Skeletal muscle cell (primary cell): ENCODE data around the gene SLFN12L.
"Not testable (repeated sequence)": the region's sequence is repeated elsewhere in the genome, so short reads cannot be mapped to it uniquely, and the experiment has no call there.

Source experiments
- DNase-seq: peaks from one replicate; pipeline ENCODE4 v3.0.0-alpha.2; 2010; ENCODE audit warnings: low read depth
- H3K4me3 ChIP-seq: 2 replicates; pipeline ENCODE4 v1.5.1; 2011; ENCODE audit warnings: low read depth, mild to moderate bottlenecking, control low read depth, low read length, moderate library complexity

The SLFN12L gene

DNA sequence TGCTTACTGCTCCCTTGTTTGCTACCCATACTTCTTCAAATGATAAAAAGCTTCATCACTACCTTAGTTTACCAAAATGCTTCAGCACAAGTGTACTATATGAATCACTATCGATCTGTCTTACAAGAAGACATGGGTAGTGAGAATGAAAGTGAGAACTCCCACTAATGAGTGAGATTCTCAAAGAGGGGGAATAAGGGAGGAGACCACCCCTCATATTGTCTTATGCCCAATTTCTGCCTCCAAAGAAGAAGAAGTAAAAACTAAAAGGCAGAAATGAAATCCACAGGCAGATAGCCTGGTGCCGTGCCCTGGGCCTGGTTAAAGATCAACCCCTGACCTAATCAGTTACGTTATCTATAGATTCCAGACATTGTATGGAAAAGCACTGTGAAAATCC lies 29.8 kb downstream of the SLFN12L start:
- DNase-seq, H3K4me3 ChIP-seq: not testable (repeated sequence)

DNA sequence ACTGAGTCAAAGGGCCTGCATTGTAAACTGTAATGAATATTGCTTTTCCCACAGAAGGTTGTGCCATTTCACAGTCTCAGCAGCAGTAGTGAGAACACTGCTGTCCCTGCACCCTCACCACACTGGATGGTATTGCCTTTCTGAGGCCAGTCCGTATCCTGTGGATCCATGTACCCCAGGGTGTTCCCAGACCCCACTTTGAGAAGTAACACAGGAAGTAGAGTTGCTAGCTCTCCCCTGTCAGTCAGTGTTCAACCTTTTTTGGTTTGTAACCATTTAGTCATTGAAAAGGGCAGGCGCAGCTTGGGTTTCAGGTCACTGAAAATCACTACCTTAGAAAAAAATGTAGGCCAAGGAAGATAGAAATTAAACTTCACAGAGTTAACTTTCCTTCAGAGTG lies 37.9 kb downstream of the SLFN12L start:
- H3K4me3 ChIP-seq = no peak overlapping the region
- no peak for DNase-seq

DNA sequence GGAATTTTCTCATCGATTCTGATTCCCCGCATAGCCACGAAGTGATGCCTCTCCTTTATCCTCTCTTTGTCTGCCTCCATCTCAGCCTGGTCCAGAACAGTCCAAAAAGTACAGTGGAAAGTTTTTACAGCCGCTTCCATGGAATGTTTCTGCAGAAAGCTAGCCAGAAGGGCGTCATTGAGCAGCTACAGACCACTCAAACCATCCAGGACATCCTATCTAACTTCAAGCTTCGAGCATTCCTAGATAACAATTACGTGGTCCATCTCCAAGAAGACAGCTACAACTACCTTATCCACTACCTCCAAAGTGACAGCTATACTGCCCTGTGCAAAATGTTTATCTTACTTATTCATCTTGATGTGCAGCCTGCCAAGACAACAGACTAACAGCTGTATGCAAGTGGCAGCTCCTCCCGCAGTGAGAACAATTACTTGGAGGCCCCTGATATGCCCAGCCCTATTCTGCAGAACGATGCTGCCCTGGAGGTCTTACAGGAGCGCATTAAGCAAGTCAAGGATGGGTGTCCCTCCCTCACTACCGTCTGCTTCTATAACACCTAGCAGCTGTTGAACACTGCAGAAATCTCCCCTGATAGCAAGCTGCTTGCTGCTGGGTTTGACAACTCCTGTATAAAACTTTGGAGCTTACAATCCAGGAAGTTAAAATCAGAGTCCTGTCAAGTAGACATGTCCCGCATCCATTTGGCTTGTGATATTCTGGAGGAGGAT lies 38.9 kb downstream of the SLFN12L start:
- no peak overlapping the region for H3K4me3 ChIP-seq
- DNase-seq = no peak

DNA sequence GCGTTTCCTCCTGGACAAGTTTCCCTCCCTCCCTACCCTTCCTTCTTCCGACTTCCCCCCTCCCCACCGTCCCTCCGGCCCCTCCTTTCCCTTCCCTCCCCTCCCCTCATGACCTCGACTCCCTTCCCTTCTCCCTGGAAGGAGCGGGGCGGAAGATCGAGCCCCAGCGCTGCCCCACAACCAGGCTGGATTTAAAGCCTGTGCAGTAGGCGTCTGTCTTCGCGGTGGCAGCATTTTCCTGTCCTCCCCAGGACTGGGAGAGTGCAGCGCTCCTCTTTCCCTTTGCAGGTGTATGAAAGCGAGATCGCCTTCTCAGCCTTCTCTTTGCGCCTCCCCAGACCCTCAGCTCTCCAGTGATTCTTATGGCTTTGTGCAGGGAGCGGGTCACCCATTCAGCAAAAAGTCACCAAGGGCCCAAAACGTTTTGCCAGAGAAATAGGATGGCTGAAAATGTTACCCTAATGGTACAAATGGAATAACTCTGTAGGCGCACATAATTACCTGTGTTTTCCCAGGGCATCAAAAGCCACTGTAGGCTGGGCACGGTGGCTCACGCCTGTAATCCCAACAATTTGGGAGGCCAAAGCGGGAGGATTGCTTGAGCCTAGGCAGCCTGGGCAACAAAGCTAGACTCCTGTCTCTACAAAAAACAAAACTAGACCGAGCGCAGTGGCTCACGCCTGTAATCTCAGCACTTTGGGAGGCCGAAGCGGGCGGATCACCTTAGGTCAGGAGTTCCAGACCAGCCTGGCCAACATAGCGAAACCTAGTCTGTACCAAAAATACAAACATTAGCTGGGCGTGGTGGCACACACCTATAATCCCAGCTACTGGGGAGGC lies 40.8 kb downstream of the SLFN12L start:
- no peak overlapping the region for H3K4me3 ChIP-seq
- no peak for DNase-seq

DNA sequence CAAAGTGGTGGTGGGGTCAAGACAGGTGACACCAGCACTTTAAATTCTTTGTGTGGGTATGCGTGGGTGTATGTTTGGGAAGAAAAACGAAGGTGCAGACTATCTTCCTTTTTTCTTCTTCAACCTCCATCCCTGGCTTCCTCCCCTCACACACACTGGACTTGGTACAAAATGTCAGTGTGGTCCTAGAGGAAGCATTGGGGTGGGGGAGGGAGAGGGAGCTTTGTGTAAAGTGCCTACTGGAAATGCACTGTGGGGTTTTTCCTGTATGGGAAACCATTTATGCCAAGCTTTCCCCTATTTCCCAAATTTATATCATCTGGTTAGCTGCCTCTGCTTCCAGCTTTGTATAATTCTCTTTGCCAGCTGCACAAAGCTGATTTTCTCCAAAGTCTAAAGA lies 44.4 kb downstream of the SLFN12L start:
- no peak for DNase-seq
- H3K4me3 ChIP-seq = no peak overlapping the region

DNA sequence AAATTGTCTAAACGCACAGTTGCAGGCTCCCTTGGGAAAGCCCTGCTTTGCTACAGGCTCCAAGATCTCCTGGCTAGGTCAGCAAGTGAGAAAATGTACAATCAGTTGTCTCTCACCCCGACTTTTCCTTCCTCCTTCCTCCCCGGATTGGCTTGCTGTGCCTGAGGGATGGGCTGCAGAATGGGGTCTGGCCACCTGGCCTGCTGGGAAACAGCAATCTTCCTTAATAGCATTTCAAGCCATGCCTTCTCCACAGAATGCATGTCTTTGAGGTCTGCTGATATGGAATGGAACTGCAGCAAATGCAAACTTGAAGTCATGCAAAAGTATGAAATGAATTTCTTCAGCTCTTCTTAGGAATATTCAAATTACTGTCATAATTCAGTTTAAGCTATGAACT lies 46.1 kb downstream of the SLFN12L start:
- no peak overlapping the region for H3K4me3 ChIP-seq
- DNase-seq = no peak

DNA sequence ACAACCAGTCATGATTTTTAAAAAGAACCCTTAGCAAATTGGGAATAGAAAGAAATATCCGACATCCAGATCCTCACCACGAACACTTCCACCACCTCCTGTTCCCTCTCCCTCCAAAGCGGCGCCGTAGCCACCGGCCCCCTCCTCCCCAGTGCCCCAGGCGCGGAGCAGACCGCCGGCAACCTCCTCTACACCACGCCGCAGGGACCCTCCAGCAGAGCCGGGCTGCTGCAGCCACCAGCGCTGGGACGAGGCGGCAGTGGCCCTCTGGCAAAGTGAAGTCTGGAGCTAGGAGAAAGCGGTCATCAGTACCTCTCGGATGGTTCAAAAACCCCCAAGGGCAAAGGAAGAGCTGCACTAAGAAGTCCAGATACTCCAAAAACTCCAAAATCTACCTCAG lies 47.5 kb downstream of the SLFN12L start:
- no peak overlapping the region for H3K4me3 ChIP-seq
- no peak for DNase-seq

DNA sequence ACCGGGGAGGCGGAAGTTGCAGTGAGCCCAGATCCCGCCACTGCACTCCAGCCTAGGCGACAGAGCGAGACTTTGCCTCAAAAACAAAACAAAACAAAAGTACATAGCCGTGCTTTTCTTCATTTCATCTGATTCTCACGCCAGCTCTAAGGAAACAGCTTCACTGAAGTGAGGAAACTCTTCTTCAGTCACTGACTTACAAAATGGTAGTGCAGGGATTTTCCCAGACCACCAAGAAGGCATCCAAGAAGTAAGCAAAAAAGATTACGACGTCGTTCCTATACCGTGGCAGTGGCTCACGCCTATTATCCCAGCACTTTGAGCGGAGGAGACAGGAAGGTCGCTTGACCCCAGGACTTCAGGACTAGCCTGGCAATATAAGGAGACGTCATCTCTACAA lies 48.5 kb downstream of the SLFN12L start:
- no peak for DNase-seq
- no peak overlapping the region for H3K4me3 ChIP-seq

DNA sequence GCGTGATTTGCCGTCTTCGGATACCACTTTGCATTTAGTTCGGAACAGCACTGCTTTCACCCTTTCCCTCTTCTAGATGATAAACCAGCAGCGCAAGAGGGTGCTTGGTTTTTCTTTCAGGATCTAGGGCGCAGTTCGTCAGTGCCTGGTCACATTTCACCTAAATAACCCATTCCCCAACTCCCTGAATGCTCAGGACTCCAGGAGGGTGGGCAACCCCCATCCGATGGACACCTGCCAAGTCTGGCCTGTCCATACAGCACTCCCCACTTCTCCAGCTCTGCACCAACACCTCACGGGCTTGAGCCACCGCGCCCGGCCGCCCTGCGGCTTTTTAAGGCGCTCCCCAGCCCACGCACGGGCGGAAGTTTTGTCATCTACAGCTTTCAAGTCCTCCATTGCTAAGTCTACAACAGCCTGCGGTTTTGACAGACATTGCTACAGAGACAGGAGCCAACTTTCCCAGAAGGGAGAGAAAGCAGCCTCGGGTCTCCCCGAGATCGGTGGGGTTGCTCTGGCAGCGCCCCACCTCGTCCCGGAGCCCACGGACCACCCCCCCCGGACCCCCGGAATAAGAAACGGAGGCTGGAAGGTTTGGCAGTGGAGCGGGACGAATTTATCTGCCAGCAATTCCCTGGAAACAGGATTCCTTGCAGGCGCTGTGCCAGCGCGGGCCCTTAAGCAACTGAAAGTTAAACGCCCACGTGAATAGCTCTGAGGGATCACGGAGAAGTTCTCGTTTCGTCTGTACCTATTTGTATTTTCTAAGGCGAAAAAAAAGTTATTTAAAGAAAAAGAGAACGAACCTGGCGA lies 50.4 kb downstream of the SLFN12L start:
- peak; percentile 36 for DNase-seq
- peak overlapping the region; percentile 45 for H3K4me3 ChIP-seq

DNA sequence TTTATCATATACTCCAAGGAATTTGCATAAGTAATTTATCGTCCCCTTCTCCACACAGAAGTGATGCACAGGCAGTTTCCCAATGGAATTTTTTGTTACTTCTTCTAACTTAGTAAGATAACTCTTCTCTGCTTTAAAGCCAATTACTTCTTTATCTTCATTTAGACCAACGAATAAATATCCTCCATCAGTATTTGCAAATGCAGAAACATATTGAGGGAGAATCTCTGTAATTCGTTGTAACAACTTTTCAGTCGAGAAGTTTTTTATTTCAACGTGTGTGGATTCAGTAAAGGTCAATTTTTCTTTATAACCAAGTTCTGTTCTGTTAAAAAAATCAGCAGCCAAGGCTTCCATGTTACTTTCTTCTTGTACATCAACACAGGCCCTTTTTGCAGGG lies 58.2 kb downstream of the SLFN12L start:
- H3K4me3 ChIP-seq = no peak overlapping the region
- no peak for DNase-seq

DNA sequence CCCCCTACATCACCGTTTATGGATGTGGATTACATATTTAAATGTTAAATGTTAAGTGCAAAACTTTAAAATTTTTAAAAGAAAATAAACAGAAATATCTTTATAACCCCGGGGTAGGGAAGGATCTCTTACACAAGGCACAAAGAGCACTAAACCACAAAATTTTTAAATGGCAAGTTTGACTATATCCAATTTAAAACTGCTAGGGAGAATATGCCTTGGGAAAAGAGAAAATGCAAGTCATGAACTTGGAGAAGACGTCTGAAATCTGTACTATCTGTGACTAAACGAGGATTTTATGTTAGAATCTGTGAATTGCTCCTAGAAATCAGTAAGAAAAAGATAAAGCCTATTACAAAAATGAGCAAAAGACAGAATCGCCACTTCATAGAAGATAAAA lies 60.2 kb downstream of the SLFN12L start:
- no peak overlapping the region for H3K4me3 ChIP-seq
- no peak for DNase-seq

DNA sequence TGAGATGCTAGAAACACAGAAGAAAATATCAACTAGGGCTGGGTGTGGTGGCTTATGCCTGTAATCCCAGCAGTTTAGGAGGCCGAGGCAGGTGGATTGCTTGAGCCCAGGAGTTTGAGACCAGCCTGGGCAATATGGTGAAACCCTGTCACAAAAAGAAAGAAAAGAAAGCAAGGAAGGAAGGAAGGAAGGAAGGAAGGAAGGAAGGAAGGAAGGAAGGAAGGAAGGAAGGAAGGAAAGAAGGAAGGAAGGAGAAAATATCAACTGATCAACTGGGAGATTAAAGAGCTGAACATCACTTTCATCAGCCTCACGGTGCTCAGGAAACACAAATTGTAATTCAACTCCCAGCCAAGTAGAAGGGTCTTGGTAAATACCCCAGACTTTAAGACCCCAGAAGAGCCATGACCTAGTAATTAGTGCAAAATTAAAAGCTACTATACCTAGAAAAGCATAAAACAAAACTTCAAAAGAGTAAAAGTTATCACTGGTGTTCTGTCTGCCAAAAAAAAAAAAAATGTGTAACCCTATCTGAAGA lies 61.1 kb downstream of the SLFN12L start:
- DNase-seq = no peak
- no peak overlapping the region for H3K4me3 ChIP-seq

DNA sequence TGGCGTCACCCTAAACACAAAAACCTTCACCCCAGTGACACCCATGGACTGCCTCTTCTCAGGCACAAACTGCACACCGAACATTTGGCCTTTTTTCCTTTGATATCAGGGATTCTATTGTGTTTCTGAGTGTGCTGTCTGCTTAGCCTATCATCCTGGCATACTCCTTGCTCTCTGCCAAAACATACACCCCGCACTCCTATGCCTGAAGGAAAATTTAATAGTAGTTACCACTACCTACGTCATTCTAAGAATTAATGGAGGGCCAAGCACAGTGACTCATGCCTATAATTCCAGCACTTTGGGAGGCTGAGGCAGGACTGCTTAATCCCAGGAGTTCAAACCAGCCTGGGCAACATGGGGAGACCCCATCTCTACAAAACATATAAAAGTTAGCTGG lies 69.0 kb downstream of the SLFN12L start:
- no peak for DNase-seq
- no peak overlapping the region for H3K4me3 ChIP-seq

DNA sequence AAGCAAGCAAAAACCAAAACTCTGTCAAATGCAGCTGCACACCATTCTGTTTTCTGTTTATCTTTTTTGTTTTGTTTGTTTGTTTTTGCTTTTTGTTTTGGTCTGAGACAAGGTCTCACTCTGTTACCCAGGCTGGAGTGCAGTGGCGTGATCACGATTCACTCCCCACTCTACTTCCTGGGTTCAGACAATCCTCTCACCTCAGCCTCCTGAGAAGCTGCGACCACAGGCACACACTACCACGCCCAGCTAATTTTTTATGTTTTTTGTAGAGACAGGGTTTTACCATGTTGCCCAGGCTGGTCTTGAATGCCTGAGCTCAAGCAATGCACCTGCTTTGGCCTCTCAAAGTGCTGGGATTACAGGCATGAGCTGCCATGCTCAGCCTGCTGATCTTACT lies 69.7 kb downstream of the SLFN12L start:
- no peak overlapping the region for H3K4me3 ChIP-seq
- DNase-seq = no peak

DNA sequence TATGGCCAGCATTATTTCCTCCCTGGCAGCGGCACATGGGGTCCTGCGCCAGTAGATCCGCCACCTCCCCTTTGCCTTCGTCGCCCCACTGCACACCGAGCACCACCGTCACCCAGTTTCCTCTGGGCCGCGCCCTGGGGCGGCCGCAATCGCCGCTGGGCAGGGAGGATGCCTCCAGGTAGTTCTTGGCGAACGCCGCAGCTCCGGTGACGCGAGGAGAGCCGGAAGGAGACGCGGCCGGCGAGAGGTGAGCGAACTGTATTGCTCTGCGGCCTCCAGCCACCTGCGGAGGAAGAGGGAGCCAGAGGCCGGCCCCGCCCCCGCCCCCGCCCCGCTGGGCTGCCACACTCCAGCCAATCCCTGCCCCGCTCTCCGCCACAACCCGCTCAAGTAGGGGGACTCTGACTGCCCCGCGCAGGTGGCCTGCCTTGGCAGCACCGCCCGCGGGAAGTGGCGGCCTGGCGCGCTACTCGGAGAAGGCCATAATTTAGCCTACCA lies 77.1 kb downstream of the SLFN12L start:
- no peak for DNase-seq
- no peak overlapping the region for H3K4me3 ChIP-seq

DNA sequence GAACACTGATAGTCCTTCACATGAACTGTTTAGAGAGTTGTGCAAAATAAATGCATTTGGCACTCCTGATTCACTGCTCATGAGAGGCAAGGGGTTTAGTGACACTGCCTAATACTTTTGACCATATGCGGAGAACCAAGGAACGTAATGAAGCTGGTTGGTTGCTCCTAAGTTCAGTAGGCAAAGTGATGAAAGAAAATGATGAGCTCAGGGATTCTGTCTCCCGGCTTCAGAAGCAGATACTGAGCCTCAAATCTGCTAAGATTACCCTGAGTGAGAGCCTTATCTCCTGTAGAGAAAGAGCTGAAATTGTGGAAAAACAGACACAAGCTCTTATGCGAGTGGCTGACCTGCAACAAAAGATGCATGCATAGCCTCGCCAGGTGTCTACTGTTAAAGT lies 83.4 kb downstream of the SLFN12L start:
- H3K4me3 ChIP-seq, DNase-seq: not testable (repeated sequence)

DNA sequence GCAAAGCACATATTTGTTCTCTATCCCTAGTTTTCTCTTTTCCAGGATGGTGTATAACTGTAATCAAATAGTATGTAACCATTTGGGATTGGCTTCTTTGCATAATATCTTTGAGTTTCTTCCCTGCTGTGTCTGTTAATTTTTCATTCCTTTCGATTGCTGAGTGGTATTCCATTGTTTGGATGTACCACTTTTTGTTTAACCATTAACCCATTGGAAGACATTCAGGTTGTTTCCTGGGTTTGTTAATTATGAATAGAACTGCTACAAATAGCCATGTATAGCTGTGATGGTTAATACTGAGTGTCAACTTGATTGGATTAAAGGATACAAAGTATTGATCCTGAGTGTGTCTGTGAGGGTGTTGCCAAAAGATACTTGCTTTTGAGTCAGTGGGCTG lies 84.3 kb downstream of the SLFN12L start:
- DNase-seq = no peak
- H3K4me3 ChIP-seq = no peak overlapping the region

DNA sequence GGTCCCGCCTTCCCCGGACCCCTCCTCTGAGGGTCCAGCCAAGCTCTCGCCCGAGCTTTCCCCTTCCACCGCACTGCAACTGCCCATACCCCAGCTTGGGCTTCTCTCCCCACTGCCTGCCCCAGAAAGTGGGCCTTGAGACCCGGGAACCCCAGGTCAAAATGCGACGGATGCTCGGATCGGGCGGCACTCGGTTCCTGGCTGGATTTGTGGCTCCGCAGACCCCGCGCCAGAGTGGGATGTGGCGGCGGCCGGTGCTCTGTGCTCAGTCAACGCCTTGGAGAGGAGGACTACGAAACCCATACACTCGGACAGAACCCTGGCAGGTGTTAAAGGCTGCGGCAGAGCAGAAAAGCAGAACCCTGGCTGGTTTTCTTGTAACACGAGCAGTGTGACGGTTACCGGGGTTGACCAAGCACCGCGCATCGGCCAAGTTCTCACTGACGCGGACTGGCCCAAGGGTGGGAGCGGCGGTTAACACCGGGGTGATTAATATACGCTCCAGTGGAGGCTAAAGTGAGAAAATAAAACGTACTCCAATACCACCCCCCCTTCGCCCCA lies 88.0 kb downstream of the SLFN12L start:
- peak overlapping the region; percentile 17 for H3K4me3 ChIP-seq
- DNase-seq = no peak

DNA sequence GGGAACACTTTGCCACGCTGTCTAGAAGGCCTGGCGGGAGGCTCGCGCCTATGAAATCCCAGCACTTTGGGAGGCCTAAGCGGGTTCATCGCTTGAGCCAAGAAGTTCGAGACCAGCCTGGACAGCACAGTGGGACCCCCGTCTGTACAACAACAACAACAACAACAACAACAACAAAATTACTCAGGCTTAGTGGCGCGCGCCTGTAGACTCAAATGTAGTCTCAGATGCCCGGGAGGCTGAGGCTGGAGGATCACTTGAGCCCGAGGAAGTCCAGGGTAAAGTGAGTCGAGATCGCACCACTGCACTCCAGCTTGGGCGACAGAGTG lies 88.6 kb downstream of the SLFN12L start:
- DNase-seq = no peak
- peak overlapping the region; percentile 50 for H3K4me3 ChIP-seq
